RWPE2 (cell line): ENCODE results near the gene CMC4.

Source experiments
- ATAC-seq: fragments of 200-7000 bp; cut with Tn5 transposase; 3 replicates; pipeline ENCODE4 v1.9.1; 2021; ENCODE audit warnings: low read depth
- DNase-seq: peaks from one replicate; pipeline ENCODE4 v3.0.0-alpha.2; 2020; ENCODE audit warnings: low spot score
- H3K27ac ChIP-seq: fragments of 450-650 bp; 2 replicates; pipeline ENCODE4 v1.5.1; 2017; ENCODE audit warnings: mild to moderate bottlenecking; ENCODE audit not compliant: poor library complexity, severe bottlenecking
- H3K27me3 ChIP-seq: fragments of 250-450 bp; sonication (Bioruptor Pico); 2 replicates; pipeline ENCODE4 v1.5.1; 2021; ENCODE audit warnings: mild to moderate bottlenecking, moderate library complexity; ENCODE audit not compliant: insufficient read depth, poor library complexity, severe bottlenecking
- H3K36me3 ChIP-seq: fragments of 250-450 bp; sonication (Bioruptor Pico); 2 replicates; pipeline ENCODE4 v1.5.1; 2020; ENCODE audit warnings: low read depth, mild to moderate bottlenecking, moderate library complexity
- H3K4me1 ChIP-seq: fragments of 250-450 bp; sonication (Bioruptor Pico); 2 replicates; pipeline ENCODE4 v1.5.1; 2021; ENCODE audit warnings: mild to moderate bottlenecking, moderate library complexity; ENCODE audit not compliant: insufficient read depth, poor library complexity, severe bottlenecking
- H3K4me3 ChIP-seq: fragments of 250-450 bp; sonication (Bioruptor Pico); 2 replicates; pipeline ENCODE4 v1.5.1; 2021; ENCODE audit warnings: mild to moderate bottlenecking, moderate library complexity; ENCODE audit not compliant: severe bottlenecking
- H3K9me3 ChIP-seq: fragments of 250-450 bp; sonication (Bioruptor Pico); 2 replicates; pipeline ENCODE4 v1.5.1; 2021; ENCODE audit warnings: mild to moderate bottlenecking, moderate library complexity; ENCODE audit not compliant: severe bottlenecking
- TF ChIP-seq, protein P1 (sequence below): fragments of 450-650 bp; IDR thresholded peaks from one replicate; pipeline ENCODE4 v1.5.1; 2017; ENCODE audit warnings: mild to moderate bottlenecking, moderate library complexity; ENCODE audit not compliant: poor library complexity, severe bottlenecking

The CMC4 gene

DNA sequence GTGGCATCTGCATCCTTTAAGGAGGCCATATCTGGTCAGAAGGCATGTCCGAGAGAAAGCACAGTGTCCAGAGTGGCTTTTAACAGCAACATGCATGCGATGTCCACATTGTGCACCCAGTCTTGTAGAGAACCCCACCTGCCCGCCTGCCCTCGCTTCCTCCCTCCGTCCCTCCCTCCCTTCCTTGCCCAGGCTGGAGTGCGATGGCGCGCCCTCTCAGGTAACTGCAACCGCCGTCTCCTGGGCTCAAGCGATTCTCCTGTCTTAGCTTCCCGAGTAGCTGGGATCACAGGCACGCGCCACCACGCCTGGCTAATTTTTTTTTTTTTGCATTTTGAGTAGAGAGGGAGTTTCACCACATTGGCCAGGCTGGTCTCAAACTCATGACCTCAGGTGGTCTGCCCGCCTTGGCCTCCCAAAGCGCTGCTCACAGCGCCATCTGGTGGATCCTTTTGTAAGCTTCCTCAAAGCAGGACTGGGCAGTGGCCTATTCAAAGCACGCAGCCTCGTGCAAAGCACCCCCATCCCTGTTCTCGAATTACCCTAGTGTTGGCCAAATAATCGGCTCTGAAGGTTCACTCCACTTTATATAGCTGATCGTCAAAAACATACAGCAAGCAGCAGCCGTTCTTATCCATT is 15.4 kb upstream of the CMC4 start:
- H3K9me3 ChIP-seq: no peaks in the 10 kb centered on the region
- no peak for DNase-seq
- ATAC-seq: no peak
- H3K27ac ChIP-seq: no peak overlapping the region
- no peaks in the 10 kb centered on the region for H3K27me3 ChIP-seq
- TF ChIP-seq, protein P1, sequence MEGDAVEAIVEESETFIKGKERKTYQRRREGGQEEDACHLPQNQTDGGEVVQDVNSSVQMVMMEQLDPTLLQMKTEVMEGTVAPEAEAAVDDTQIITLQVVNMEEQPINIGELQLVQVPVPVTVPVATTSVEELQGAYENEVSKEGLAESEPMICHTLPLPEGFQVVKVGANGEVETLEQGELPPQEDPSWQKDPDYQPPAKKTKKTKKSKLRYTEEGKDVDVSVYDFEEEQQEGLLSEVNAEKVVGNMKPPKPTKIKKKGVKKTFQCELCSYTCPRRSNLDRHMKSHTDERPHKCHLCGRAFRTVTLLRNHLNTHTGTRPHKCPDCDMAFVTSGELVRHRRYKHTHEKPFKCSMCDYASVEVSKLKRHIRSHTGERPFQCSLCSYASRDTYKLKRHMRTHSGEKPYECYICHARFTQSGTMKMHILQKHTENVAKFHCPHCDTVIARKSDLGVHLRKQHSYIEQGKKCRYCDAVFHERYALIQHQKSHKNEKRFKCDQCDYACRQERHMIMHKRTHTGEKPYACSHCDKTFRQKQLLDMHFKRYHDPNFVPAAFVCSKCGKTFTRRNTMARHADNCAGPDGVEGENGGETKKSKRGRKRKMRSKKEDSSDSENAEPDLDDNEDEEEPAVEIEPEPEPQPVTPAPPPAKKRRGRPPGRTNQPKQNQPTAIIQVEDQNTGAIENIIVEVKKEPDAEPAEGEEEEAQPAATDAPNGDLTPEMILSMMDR: peak; percentile 46
- H3K4me1 ChIP-seq: no peaks in the 10 kb centered on the region
- no peaks in the 10 kb centered on the region for H3K36me3 ChIP-seq
- no peak overlapping the region for H3K4me3 ChIP-seq

DNA sequence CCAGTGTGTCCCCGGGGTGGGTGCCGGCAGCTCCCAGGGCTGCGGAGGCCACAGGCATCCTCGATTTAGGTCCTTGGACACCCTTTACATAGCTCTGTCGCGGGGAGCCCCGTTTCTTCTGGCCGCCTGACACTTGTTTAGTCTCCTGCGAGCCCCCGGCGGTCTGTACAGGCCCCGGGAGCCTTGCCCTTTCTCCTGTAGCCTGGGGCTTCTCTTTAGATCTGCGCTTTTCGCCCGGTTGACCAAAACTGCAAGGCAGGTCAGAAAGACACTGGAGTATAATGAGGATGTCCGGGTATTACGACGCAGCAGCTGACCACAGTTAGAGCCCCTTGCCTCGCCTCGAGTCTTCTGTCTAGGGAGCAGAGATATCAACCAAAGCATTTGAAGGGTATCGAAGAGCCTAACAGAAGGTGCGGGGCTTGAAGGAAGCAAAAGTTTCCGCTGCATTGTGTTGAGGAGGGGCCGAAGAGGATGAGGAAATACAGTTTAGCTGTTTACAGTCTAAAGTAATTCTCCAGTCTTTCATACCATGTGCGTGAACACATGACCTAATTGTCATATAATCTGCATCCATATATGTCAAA is 851 bp upstream of the CMC4 start:
- DNase-seq (no peak), ATAC-seq (peak; percentile 5; the same call in 1 of the 3 replicates)
- Histone ChIP-seq H3K27me3 (no peaks in the 10 kb centered on the region), H3K27ac (peak overlapping the region; percentile 40), H3K9me3 (no peaks in the 10 kb centered on the region), H3K36me3 (peaks cover 19% of the 10 kb centered on the region), H3K4me3 (peak overlapping the region; percentile 63), H3K4me1 (peaks cover 18% of the 10 kb centered on the region)
- TF ChIP-seq, protein P1: no peak

DNA sequence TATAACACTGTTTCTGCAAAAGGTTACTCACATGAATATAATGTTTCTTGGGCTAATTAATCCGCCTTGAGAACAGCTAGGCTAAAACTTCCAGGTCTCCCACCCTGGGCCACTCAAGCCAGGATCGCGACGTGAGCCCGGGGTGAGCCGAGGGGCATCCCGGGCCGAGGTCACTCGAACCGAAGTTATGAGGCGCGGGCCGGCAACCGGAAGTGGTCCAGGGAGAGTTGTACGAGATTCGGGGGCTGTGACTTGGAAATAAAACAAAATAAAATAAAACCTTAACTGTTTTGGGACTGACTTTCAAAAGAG is 317 bp downstream of the CMC4 start:
- H3K27ac ChIP-seq: peak overlapping the region; percentile 63
- H3K4me3 ChIP-seq: peak overlapping the region; percentile 63
- H3K9me3 ChIP-seq: no peaks in the 10 kb centered on the region
- TF ChIP-seq, protein P1: no peak
- peaks cover 15% of the 10 kb centered on the region for H3K36me3 ChIP-seq
- no peaks in the 10 kb centered on the region for H3K27me3 ChIP-seq
- peaks cover 22% of the 10 kb centered on the region for H3K4me1 ChIP-seq
- ATAC-seq (no peak), DNase-seq (no peak)

DNA sequence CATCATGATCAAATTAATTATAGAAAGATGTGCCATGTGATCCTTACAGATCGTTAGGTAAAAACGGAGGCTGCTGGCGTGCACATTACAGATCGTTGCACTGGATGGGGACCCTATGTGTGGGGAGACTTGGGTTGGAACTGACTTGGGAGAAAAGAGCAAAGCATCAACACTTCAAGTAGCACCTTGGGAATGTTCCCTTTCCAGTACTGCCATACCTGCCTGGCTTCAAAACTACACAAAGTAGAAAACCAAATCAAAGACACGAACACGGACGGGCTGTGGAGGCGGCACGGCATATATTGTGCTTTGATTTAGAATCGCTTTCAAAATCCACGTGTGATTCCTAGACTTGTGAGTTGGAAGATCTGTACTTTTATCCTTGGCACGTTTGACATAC is 898 bp downstream of the CMC4 start:
- peak overlapping the region; percentile 63 for H3K4me3 ChIP-seq
- no peaks in the 10 kb centered on the region for H3K27me3 ChIP-seq
- peak overlapping the region; percentile 63 for H3K27ac ChIP-seq
- peaks cover 25% of the 10 kb centered on the region for H3K4me1 ChIP-seq
- peaks cover 10% of the 10 kb centered on the region; the same call in 1 of the 2 replicates for H3K36me3 ChIP-seq
- DNase-seq (no peak), ATAC-seq (no peak)
- no peaks in the 10 kb centered on the region for H3K9me3 ChIP-seq
- TF ChIP-seq, protein P1: no peak

DNA sequence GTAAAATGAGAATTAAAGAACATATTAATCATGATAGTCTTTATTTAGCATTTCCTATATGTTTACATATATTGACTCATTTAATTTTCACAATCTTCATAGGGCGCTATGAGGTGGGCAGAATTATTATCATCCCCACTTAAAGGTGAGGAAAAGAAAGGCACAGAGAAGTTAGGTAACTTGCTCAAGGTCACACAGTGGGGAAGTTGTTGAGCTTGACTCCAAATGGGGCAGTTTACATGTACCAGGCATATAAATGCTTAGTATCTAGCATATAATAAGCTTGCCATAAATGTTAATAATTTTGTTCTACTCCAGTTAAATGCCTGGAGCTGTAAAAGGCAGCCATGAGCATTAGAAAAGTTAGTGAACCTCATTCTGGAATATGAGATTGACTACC is 1.5 kb downstream of the CMC4 start:
- ATAC-seq (no peak), DNase-seq (no peak)
- H3K4me3 ChIP-seq: peak overlapping the region; percentile 63
- TF ChIP-seq, protein P1: no peak
- H3K4me1 ChIP-seq: peaks cover 29% of the 10 kb centered on the region
- no peak overlapping the region for H3K27ac ChIP-seq
- no peaks in the 10 kb centered on the region for H3K9me3 ChIP-seq
- H3K27me3 ChIP-seq: no peaks in the 10 kb centered on the region
- peaks cover 9% of the 10 kb centered on the region; the same call in 1 of the 2 replicates for H3K36me3 ChIP-seq
